Measurements from ENCODE around the gene G6PC2. TPM values are rescaled to one million over a fixed set of nuclear protein-coding genes. Genes with fewer than 3 reads are reported as not detected.
A peak's percentile ranks its signal among the peaks of the same experiment; 100 is the strongest.

G6PC2 gene, protein sequence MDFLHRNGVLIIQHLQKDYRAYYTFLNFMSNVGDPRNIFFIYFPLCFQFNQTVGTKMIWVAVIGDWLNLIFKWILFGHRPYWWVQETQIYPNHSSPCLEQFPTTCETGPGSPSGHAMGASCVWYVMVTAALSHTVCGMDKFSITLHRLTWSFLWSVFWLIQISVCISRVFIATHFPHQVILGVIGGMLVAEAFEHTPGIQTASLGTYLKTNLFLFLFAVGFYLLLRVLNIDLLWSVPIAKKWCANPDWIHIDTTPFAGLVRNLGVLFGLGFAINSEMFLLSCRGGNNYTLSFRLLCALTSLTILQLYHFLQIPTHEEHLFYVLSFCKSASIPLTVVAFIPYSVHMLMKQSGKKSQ
- not detected in 2 replicates for total RNA-seq (2014; rRNA removed)
- Bru-seq, nascent RNA, result not detected
- not detected for BruChase-seq, experiment 1, labeled RNA remaining after a 6-hour chase
- not detected for BruChase-seq, experiment 2, labeled RNA remaining after a 2-hour chase
- long read RNA-seq, result 0 reads

DNA sequence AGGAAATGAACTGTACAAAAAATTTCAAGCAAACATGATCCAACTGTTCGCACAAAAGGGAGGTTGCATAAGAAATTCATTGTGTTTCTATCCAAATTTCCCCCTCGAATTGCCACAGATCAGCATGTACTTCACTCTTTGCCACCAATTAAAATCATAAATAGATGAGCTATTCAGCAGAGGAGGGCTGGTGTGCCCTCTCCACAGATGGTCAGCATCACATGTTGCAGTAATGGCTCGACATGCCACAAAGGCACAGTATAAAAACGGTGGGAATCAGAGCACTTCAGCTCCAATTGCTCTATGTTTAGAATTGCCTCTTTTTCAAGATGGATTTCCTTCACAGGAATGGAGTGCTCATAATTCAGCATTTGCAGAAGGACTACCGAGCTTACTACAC, at the start of gene G6PC2:
Gene G6PC2 (plus strand): TSS at position 289 of the 400 bp plus-strand sequence. CDS start 41 bp downstream, at position 330.
- no peak within 1 kb of the TSS for H3K4me2 ChIP-seq (ENCODE audit: low read length)
- no peaks in the 10 kb centered on the region for H3K9me3 ChIP-seq (ENCODE audit: low read length)
- ATAC-seq (no peak), DNase-seq (no peak)
- H3K4me1 ChIP-seq (ENCODE audit: insufficient read depth, low read length), result no peaks in the 10 kb centered on the region
- H3K27ac ChIP-seq (ENCODE audit: low read length), result no peak within 1 kb of the TSS
- POLR2A ChIA-PET (ENCODE audit: unreplicated experiment), result no interaction called here
- intact Hi-C loops (cut with micrococcal nuclease), result no loop called here
- no peak for TF ChIP-seq EZH2 (IDR thresholded peaks at IDR 0.05; ENCODE audit: low read length, unreplicated experiment)
- no peak for TF ChIP-seq EZH2phosphoT487 (IDR thresholded peaks at IDR 0.05; ENCODE audit: borderline replicate concordance, low read length)
- TF ChIP-seq, protein P1, sequence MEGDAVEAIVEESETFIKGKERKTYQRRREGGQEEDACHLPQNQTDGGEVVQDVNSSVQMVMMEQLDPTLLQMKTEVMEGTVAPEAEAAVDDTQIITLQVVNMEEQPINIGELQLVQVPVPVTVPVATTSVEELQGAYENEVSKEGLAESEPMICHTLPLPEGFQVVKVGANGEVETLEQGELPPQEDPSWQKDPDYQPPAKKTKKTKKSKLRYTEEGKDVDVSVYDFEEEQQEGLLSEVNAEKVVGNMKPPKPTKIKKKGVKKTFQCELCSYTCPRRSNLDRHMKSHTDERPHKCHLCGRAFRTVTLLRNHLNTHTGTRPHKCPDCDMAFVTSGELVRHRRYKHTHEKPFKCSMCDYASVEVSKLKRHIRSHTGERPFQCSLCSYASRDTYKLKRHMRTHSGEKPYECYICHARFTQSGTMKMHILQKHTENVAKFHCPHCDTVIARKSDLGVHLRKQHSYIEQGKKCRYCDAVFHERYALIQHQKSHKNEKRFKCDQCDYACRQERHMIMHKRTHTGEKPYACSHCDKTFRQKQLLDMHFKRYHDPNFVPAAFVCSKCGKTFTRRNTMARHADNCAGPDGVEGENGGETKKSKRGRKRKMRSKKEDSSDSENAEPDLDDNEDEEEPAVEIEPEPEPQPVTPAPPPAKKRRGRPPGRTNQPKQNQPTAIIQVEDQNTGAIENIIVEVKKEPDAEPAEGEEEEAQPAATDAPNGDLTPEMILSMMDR (conservative IDR thresholded peaks at IDR 0.05; ENCODE audit: low read depth, low read length), result no peak
- no TSS peak for BruUV-seq (replicated peaks)
- CTCF ChIA-PET, result no interaction called here
- H2AFZ ChIP-seq (ENCODE audit: low read length), result no peak within 1 kb of the TSS
- no peaks in the 10 kb centered on the region for H3K9me2 ChIP-seq (replicated peaks; ENCODE audit: low read length)
- H4K20me1 ChIP-seq (ENCODE audit: low read length), result no peaks in the 10 kb centered on the region
- H3K9ac ChIP-seq (ENCODE audit: low read length), result no peak within 1 kb of the TSS
- H3K36me3 ChIP-seq (ENCODE audit: low read depth, low read length), result no peaks in the 10 kb centered on the region
- H3F3A ChIP-seq (ENCODE audit: low read length, unreplicated experiment), result no peaks in the 10 kb centered on the region
- H3K79me2 ChIP-seq (ENCODE audit: low read length), result no peaks in the 10 kb centered on the region
- no peak within 1 kb of the TSS for H3K4me3 ChIP-seq (ENCODE audit: low read length)
- H3K27me3 ChIP-seq (ENCODE audit: low read length), result peaks cover 60% of the 10 kb centered on the region

DNA sequence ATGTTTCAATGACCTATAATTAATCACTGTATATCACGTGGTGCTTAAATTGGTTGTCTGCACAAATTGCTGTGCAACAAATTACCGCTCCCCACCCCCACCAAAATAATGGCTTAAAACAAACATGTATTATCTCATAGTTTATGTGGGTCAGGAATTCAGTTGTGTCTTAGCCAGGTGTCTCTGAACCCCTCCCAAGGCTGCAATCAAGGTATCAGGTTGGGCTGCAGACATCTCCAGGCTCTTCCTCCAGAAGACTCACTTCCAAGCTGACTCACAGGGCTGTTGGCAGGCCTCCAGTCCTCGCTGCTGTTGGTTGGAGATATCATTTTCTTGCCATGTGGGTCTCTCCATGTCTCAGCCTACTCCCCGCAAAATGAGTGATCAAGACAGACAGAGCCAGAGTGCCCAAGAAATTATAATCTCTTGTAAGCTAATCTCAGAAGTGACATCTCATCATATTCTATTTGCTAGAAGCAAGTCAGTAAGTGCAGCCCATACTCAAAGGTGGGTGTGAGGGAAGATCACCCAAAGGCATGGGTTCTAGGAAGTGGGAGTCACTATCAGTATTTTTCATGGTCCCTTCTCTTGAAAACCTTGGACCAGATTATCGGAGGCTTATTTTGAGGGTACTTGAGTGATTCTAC, 49.3 kb upstream of the G6PC2 start:
- Histone ChIP-seq H3K9me2 (replicated peaks; ENCODE audit: low read length) (no peaks in the 10 kb centered on the region), H3K4me3 (ENCODE audit: low read length) (no peak overlapping the region), H3K79me2 (ENCODE audit: low read length) (no peaks in the 10 kb centered on the region), H3K36me3 (ENCODE audit: low read depth, low read length) (no peaks in the 10 kb centered on the region), H3K9ac (ENCODE audit: low read length) (no peak overlapping the region), H2AFZ (ENCODE audit: low read length) (0 out of 2 replicates have a peak overlapping the region, but pooled peaks have one; percentile 33), H4K20me1 (ENCODE audit: low read length) (no peaks in the 10 kb centered on the region), H3F3A (ENCODE audit: low read length, unreplicated experiment) (no peaks in the 10 kb centered on the region), H3K9me3 (ENCODE audit: low read length) (no peaks in the 10 kb centered on the region), H3K4me1 (ENCODE audit: insufficient read depth, low read length) (peaks cover 10% of the 10 kb centered on the region), H3K4me2 (ENCODE audit: low read length) (no peak overlapping the region), H3K27me3 (ENCODE audit: low read length) (no peaks in the 10 kb centered on the region), H3K27ac (ENCODE audit: low read length) (no peak overlapping the region)
- intact Hi-C loops (cut with micrococcal nuclease), result no loop called here
- DNase-seq, result peak; percentile 91
- POLR2A ChIA-PET (ENCODE audit: unreplicated experiment), result no interaction called here
- peak; percentile 93 for ATAC-seq
- CTCF ChIA-PET, result no interaction called here
- no peak for TF ChIP-seq EZH2phosphoT487 (IDR thresholded peaks at IDR 0.05; ENCODE audit: borderline replicate concordance, low read length)
- TF ChIP-seq EZH2 (IDR thresholded peaks at IDR 0.05; ENCODE audit: low read length, unreplicated experiment), result no peak
- TF ChIP-seq, protein P1 (conservative IDR thresholded peaks at IDR 0.05; ENCODE audit: low read depth, low read length), result no peak
- BruUV-seq (replicated peaks), result no TSS peak

Measured in PC-3 (cell line).